H1 (cell line): ENCODE data around the gene DCTN2. TPM values are rescaled to one million over a fixed set of nuclear protein-coding genes. Genes with fewer than 3 reads are reported as not detected.

Experiments
- CTCF ChIA-PET: fragments of 300-600 bp; sonication (Branson Sonifier 250); formaldehyde crosslinking; loops from one replicate; lab custom pipeline; 2021; ENCODE audit not compliant: partially characterized antibody; lab: Charles Lee
- POLR2A ChIA-PET: fragments of 300-600 bp; sonication (Branson Sonifier 250); formaldehyde crosslinking; loops from one replicate; lab custom pipeline; 2021; ENCODE audit warnings: inconsistent platforms; ENCODE audit not compliant: partially characterized antibody; lab: Charles Lee
- DNase-seq, 2 experiments: peaks; one replicate each; pipeline versions ENCODE4 v3.0.0 to v3.0.0-alpha.2; 2010 to 2022; ENCODE audit warnings: low spot score in 2 of 2, low read depth in 1 of 2, mixed read lengths in 1 of 2
- FAIRE-seq: peaks from 2 replicates; lab custom pipeline; 2011; peaks lifted over from hg19 to GRCh38; lab: Jason Lieb, UNC
- H2AFZ ChIP-seq: 2 replicates; pipeline ENCODE4 v1.8.1; 2012; ENCODE audit warnings: low read length, inconsistent platforms
- H2AK5ac ChIP-seq: 2 replicates; pipeline ENCODE4 v1.6.1; 2013; ENCODE audit warnings: low read depth, low read length
- H2BK120ac ChIP-seq: replicated peaks from 2 replicates; pipeline ENCODE3; 2013; ENCODE audit warnings: low read depth, low read length, inconsistent platforms
- H2BK12ac ChIP-seq: 2 replicates; pipeline ENCODE4 v1.6.1; 2013; ENCODE audit warnings: low read depth, low read length
- H2BK15ac ChIP-seq: 2 replicates; pipeline ENCODE4 v1.6.1; 2013; ENCODE audit warnings: low read length
- H2BK20ac ChIP-seq: 2 replicates; pipeline ENCODE4 v1.6.1; 2013; ENCODE audit warnings: low read length
- H2BK5ac ChIP-seq: 2 replicates; pipeline ENCODE4 v1.6.1; 2013; ENCODE audit warnings: low read depth, low read length
- H3K14ac ChIP-seq: 2 replicates; pipeline ENCODE4 v1.6.1; 2013; ENCODE audit warnings: inconsistent platforms; ENCODE audit not compliant: insufficient read length
- H3K18ac ChIP-seq: 2 replicates; pipeline ENCODE4 v1.6.1; 2013; ENCODE audit warnings: low read length; ENCODE audit errors: extremely low read depth
- H3K23ac ChIP-seq: 2 replicates; pipeline ENCODE4 v1.6.1; 2013; ENCODE audit warnings: inconsistent platforms; ENCODE audit not compliant: insufficient read length
- H3K23me2 ChIP-seq: 2 replicates; pipeline ENCODE4 v1.6.1; 2013; ENCODE audit warnings: low read depth, low read length
- H3K27ac ChIP-seq: 2 replicates; pipeline ENCODE4 v1.6.1; 2011; ENCODE audit warnings: low read depth, low read length, inconsistent platforms
- H3K27me3 ChIP-seq, 4 experiments: replicated peaks in 1 of 4; 1 replicate in 1 of 4; 2 replicates in 3 of 4; pipeline versions ENCODE4 v1.6.1 to v1.8.1; 2011 to 2013; ENCODE audit warnings: low read length in 3 of 4, mild to moderate bottlenecking in 3 of 4, inconsistent platforms in 2 of 4, mixed read lengths in 2 of 4, moderate library complexity in 1 of 4; ENCODE audit not compliant: control insufficient read depth in 3 of 4, insufficient read depth in 3 of 4; ENCODE audit errors: extremely low read depth in 1 of 4
- H3K36me3 ChIP-seq, 4 experiments: 2 replicates each; pipeline versions ENCODE4 v1.6.1 to v1.8.1; 2011 to 2013; ENCODE audit warnings: mild to moderate bottlenecking in 4 of 4, low read length in 3 of 4, moderate library complexity in 2 of 4, control low read depth in 1 of 4, inconsistent platforms in 1 of 4; ENCODE audit not compliant: insufficient read depth in 4 of 4, control insufficient read depth in 2 of 4
- H3K4ac ChIP-seq: replicated peaks from 2 replicates; pipeline ENCODE3; 2013; ENCODE audit warnings: low read length, low read depth, mixed read lengths, inconsistent platforms; ENCODE audit not compliant: insufficient read length
- H3K4me1 ChIP-seq, 4 experiments: replicated peaks in 1 of 4; 1 replicate in 1 of 4; 2 replicates in 3 of 4; pipeline versions ENCODE4 v1.6.1 to v1.8.1; 2011 to 2013; ENCODE audit warnings: low read length in 3 of 4, inconsistent platforms in 2 of 4, mixed read lengths in 1 of 4; ENCODE audit not compliant: insufficient read depth in 4 of 4, control insufficient read depth in 3 of 4
- H3K4me2 ChIP-seq, 2 experiments: 2 replicates each; pipeline versions ENCODE4 v1.6.1 to v1.8.1; 2011 to 2013; ENCODE audit warnings: low read depth in 2 of 2, low read length in 2 of 2, control low read depth in 1 of 2, inconsistent platforms in 1 of 2, mild to moderate bottlenecking in 1 of 2; ENCODE audit not compliant: insufficient read depth in 1 of 2
- H3K4me3 ChIP-seq, 4 experiments: fragments of 200-600, 300-600 bp in 1 of 4; sonication (generic), shearing (Covaris generic), sonication (Bioruptor Twin) in 1 of 4; 2 replicates each; pipeline versions ENCODE4 v1.5.1 to v1.8.1; 2011 to 2016; ENCODE audit warnings: low read length in 4 of 4, low read depth in 3 of 4, control low read depth in 2 of 4, inconsistent platforms in 2 of 4, mild to moderate bottlenecking in 2 of 4, mixed read lengths in 1 of 4, moderate library complexity in 1 of 4; ENCODE audit not compliant: insufficient read depth in 2 of 4; ENCODE audit errors: extremely low read depth in 1 of 4
- H3K56ac ChIP-seq: replicated peaks from 2 replicates; pipeline ENCODE3; 2013; ENCODE audit warnings: low read depth, mild to moderate bottlenecking, mixed read lengths, low read length, inconsistent platforms; ENCODE audit not compliant: insufficient read length
- H3K79me1 ChIP-seq: 2 replicates; pipeline ENCODE4 v1.6.1; 2013; ENCODE audit warnings: low read depth, low read length, control low read depth
- H3K79me2 ChIP-seq, 2 experiments: 2 replicates each; pipeline versions ENCODE4 v1.6.1 to v1.8.1; 2012 to 2013; ENCODE audit warnings: low read length in 2 of 2, mild to moderate bottlenecking in 2 of 2, inconsistent platforms in 1 of 2; ENCODE audit not compliant: insufficient read depth in 2 of 2, control insufficient read depth in 1 of 2
- H3K9ac ChIP-seq, 4 experiments: replicated peaks in 1 of 4; 1 replicate in 1 of 4; 2 replicates in 3 of 4; pipeline versions ENCODE4 v1.6.1 to v1.8.1; 2011 to 2013; ENCODE audit warnings: low read depth in 3 of 4, low read length in 3 of 4, control low read depth in 2 of 4, mild to moderate bottlenecking in 2 of 4, moderate library complexity in 2 of 4, inconsistent platforms in 1 of 4; ENCODE audit errors: extremely low read depth in 1 of 4
- H3K9me3 ChIP-seq, 2 experiments: 2 replicates each; pipeline versions ENCODE4 v1.6.1 to v1.8.1; 2012 to 2013; ENCODE audit warnings: mild to moderate bottlenecking in 2 of 2, moderate library complexity in 2 of 2, control low read depth in 1 of 2, inconsistent platforms in 1 of 2, low read depth in 1 of 2, low read length in 1 of 2, mixed read lengths in 1 of 2; ENCODE audit not compliant: insufficient read depth in 2 of 2
- H4K20me1 ChIP-seq, 2 experiments: replicated peaks in 1 of 2; 2 replicates each; pipeline versions ENCODE3 to v1.8.1; 2011 to 2013; ENCODE audit warnings: inconsistent platforms in 2 of 2, low read length in 2 of 2, mild to moderate bottlenecking in 1 of 2; ENCODE audit not compliant: insufficient read depth in 2 of 2, control insufficient read depth in 1 of 2
- H4K5ac ChIP-seq: 2 replicates; pipeline ENCODE4 v1.6.1; 2013; ENCODE audit warnings: low read length, low read depth, mixed read lengths, inconsistent platforms; ENCODE audit not compliant: insufficient read length
- H4K8ac ChIP-seq: 2 replicates; pipeline ENCODE4 v1.8.0; 2013; ENCODE audit warnings: mild to moderate bottlenecking, moderate library complexity, low read length, inconsistent platforms; ENCODE audit not compliant: insufficient read depth; ENCODE audit errors: extremely low read depth
- H4K91ac ChIP-seq: replicated peaks from 2 replicates; pipeline ENCODE3; 2013; ENCODE audit warnings: low read length, mixed read lengths, inconsistent platforms; ENCODE audit not compliant: insufficient read length
- WGBS, 2 experiments: shearing (Covaris generic) in 1 of 2; methylation state at CpG; one replicate each; pipeline versions ENCODE4 v1.1.6 to v1.1.7; 2013 to 2015; ENCODE audit warnings: low lambda C conversion rate in 2 of 2, mixed read lengths in 2 of 2, inconsistent platforms in 1 of 2, low coverage in 1 of 2, missing lambda C conversion rate in 1 of 2; ENCODE audit not compliant: insufficient replicate concordance in 2 of 2, insufficient coverage in 1 of 2, insufficient read length in 1 of 2; ENCODE audit errors: extremely low coverage in 1 of 2, missing lambda C conversion rate in 1 of 2; 5-methylcytosine and 5-hydroxymethylcytosine counted together
- polyA plus RNA-seq, 7 experiments: library from polyadenylated mRNA; depleted of rRNA in 3 of 7; stranded (reverse) in 5 of 7; unstranded in 2 of 7; fragments of >200 nt in 5 of 7; fragments of 200-250 nt in 2 of 7; gene quantifications; 1 replicate in 5 of 7; 2 replicates in 1 of 7; 4 replicates in 1 of 7; pipeline versions ENCODE4 v1.2.1 to v1.2.3, GENCODE V29; 2011 to 2013; ENCODE audit warnings: missing spikeins in 2 of 7, mixed read lengths in 2 of 7
- total RNA-seq: library from RNA; stranded (reverse); fragmentation: NEBNext Ultra II Directional; extraction: Animal tissue kit (Norgen Biotek cat#: 25700); gene quantifications from 2 replicates; pipeline ENCODE4 v1.2.1, GENCODE V29; 2021

Gene DCTN2
- total and polyA plus RNA-seq, 2 of the 8 experiments (the other 6 are each of a cell fraction or from before 2014, with no cell fraction given): 90.3 to 91.9 TPM

DNA sequence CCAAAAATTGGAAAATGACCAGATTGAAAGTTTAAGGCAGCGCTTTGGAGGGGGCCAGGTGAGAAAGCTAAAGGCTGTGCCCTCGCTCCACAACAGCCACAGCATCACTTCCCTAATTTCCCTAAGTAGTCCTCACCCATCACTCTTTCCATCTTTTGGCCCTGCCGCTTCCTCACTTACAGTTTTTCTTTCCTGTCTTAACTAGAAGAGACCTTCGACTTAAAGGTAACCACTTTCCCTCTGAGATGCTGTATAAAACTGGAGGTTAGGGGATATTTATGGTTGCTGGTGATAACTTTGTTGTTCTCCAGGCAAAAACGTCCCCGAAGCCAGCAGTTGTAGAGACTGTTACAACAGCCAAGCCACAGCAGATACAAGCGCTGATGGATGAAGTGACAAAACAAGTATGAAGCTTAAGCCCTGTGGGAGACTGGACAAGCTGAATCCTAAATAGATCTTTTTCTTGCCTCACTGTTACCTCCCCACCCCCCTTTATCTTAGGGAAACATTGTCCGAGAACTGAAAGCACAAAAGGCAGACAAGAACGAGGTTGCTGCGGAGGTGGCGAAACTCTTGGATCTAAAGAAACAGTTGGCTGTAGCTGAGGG, 31.0 kb downstream of the DCTN2 start:
- H3K9ac ChIP-seq: no peak overlapping the region
- no peak overlapping the region for H3K18ac ChIP-seq
- H3K36me3 ChIP-seq: peaks cover 52 to 78% (median 63%) of the 10 kb centered on the region in 4 experiments
- ChIA-PET POLR2A (interaction anchor here (0.8 to 6.0 kb wide), 9 partner anchors 9 to 65 kb away, joined by 3 to 41 read pairs (median 5); no protein-coding TSS in a partner anchor), CTCF (interaction anchor here (1.0 to 1.1 kb wide), 2 partner anchors 12 to 18 kb away, joined by 3 read pairs; no protein-coding TSS in a partner anchor)
- H3K14ac ChIP-seq: no peak overlapping the region
- H2BK20ac ChIP-seq: no peak overlapping the region
- H3K4me2 ChIP-seq: no peak overlapping the region
- H4K8ac ChIP-seq: no peak overlapping the region
- H3K27me3 ChIP-seq: no peaks in the 10 kb centered on the region
- H3K4ac ChIP-seq: no peak overlapping the region
- no peak overlapping the region for H2BK5ac ChIP-seq
- H3K27ac ChIP-seq: no peak overlapping the region
- H2AK5ac ChIP-seq: no peak overlapping the region
- H2BK12ac ChIP-seq: no peak overlapping the region
- H3K79me1 ChIP-seq: no peaks in the 10 kb centered on the region
- H4K91ac ChIP-seq: no peak overlapping the region
- no peak overlapping the region for H4K5ac ChIP-seq
- H3K23me2 ChIP-seq: peaks cover 12% of the 10 kb centered on the region
- no peak overlapping the region for H3K56ac ChIP-seq
- H3K4me1 ChIP-seq: peaks cover 0 to 6% (median 4%) of the 10 kb centered on the region in 4 experiments; a peak in 3 of 7 replicates
- DNase-seq (no peak), FAIRE-seq (no peak)
- H3K23ac ChIP-seq: no peak overlapping the region
- H3K79me2 ChIP-seq: peaks cover 0 to 20% of the 10 kb centered on the region in 2 experiments; a peak in 2 of 4 replicates
- peaks cover 7 to 18% of the 10 kb centered on the region in 2 experiments for H4K20me1 ChIP-seq
- H2BK15ac ChIP-seq: no peak overlapping the region
- H2BK120ac ChIP-seq: no peak overlapping the region
- 91% methylated on average over 11 of the region's 11 CpGs; no CpG with 5 or more reads in 1 of the 2 experiments for WGBS, 2 experiments
- H3K4me3 ChIP-seq: no peak overlapping the region
- H3K9me3 ChIP-seq: no peaks in the 10 kb centered on the region
- no peak overlapping the region for H2AFZ ChIP-seq
